WERI-Rb-1 (cell line): ENCODE results near the gene AGO1.
"Not testable (repeated sequence)": the region's sequence is repeated elsewhere in the genome, so short reads cannot be mapped to it uniquely, and the experiment has no call there.

Experiments used
- DNase-seq: peaks from one replicate; pipeline ENCODE4 v3.0.0-alpha.2; 2020
- H3K27ac ChIP-seq: fragments of 250-450 bp; sonication (Bioruptor Pico); 2 replicates; pipeline ENCODE4 v1.5.1; 2020; ENCODE audit warnings: mild to moderate bottlenecking, moderate library complexity
- H3K27me3 ChIP-seq: fragments of 250-450 bp; sonication (Bioruptor Pico); 2 replicates; pipeline ENCODE4 v1.5.1; 2021; ENCODE audit warnings: mild to moderate bottlenecking, low read depth, moderate library complexity; ENCODE audit not compliant: insufficient read depth, severe bottlenecking
- H3K36me3 ChIP-seq: fragments of 250-450 bp; sonication (Bioruptor Pico); 2 replicates; pipeline ENCODE4 v1.5.1; 2020; ENCODE audit warnings: mild to moderate bottlenecking, moderate library complexity
- H3K4me3 ChIP-seq: 2 replicates; pipeline ENCODE4 v1.5.1; 2011; ENCODE audit warnings: low read depth, mild to moderate bottlenecking, control low read depth, low read length
- H3K9me3 ChIP-seq: fragments of 250-450 bp; sonication (Bioruptor Pico); 2 replicates; pipeline ENCODE4 v1.5.1; 2021; ENCODE audit warnings: mild to moderate bottlenecking, moderate library complexity; ENCODE audit not compliant: severe bottlenecking
- TF ChIP-seq, protein P1 (sequence below): IDR thresholded peaks from 2 replicates; pipeline ENCODE4 v1.5.1; 2011; ENCODE audit warnings: low read depth, mild to moderate bottlenecking, control low read depth, inconsistent platforms, low read length

The AGO1 gene

DNA sequence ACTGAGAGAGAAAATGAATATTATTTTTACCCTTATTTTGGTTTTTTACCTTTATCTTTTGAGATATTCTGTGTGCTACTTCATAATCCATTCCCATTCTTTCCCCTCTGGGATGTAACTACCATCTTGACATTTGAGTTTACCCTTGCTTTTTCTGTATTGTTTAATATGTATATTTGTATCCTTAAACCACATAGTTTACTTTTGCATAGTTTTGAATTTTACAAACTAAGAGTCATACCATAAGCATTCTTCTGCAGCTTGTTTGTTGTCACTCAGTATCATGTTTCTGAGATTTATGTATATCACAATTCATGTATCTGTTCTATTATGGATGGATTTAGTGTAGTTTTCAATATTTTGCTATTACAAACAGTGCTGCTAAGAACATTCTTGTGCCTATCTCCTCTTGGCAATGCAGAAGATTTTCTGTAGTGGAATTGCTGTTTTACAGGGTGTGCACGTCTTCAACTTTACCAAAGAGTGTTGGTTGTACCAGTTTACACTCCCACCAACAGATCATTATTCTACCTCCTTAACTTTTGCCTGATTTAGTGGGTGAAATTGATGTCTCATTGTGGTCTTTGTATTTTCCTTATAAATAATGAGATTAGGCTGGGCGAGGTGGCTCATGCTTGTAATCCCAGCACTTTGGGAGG, 12.2 kb upstream of the AGO1 start:
- Histone ChIP-seq H3K36me3 (no peaks in the 10 kb centered on the region), H3K27ac (no peak overlapping the region), H3K9me3 (no peaks in the 10 kb centered on the region), H3K4me3 (no peak overlapping the region), H3K27me3 (no peaks in the 10 kb centered on the region)
- TF ChIP-seq, protein P1, sequence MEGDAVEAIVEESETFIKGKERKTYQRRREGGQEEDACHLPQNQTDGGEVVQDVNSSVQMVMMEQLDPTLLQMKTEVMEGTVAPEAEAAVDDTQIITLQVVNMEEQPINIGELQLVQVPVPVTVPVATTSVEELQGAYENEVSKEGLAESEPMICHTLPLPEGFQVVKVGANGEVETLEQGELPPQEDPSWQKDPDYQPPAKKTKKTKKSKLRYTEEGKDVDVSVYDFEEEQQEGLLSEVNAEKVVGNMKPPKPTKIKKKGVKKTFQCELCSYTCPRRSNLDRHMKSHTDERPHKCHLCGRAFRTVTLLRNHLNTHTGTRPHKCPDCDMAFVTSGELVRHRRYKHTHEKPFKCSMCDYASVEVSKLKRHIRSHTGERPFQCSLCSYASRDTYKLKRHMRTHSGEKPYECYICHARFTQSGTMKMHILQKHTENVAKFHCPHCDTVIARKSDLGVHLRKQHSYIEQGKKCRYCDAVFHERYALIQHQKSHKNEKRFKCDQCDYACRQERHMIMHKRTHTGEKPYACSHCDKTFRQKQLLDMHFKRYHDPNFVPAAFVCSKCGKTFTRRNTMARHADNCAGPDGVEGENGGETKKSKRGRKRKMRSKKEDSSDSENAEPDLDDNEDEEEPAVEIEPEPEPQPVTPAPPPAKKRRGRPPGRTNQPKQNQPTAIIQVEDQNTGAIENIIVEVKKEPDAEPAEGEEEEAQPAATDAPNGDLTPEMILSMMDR = no peak
- no peak for DNase-seq

DNA sequence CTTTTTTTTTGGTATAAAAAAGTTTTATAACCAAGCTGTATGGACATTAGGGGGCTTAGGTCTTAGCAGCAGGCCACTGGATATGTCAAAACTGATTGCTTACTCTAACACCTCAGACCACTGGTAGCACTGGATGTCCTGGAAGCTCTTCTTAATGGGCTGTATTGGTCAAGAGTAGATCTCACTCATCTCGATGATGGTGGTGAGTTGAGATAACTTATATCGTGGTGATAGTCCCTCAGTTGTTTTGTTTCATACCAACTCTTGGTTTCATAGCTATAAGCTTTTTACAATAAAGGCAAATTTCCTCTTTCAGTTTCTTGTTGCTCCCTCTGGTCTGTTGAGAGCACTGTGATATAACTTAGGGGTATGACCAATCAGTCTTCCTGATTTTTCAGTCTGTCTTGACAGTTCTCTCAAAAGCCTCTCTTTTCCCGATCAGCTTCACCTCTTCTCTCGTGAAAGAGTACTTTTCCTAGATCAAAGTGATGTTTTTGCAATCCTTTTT, 9.7 kb upstream of the AGO1 start:
- TF ChIP-seq, protein P1 = no peak
- Histone ChIP-seq H3K36me3 (no peaks in the 10 kb centered on the region), H3K27ac (no peak overlapping the region), H3K27me3 (no peaks in the 10 kb centered on the region), H3K4me3 (no peak overlapping the region), H3K9me3 (no peaks in the 10 kb centered on the region)
- DNase-seq = no peak

DNA sequence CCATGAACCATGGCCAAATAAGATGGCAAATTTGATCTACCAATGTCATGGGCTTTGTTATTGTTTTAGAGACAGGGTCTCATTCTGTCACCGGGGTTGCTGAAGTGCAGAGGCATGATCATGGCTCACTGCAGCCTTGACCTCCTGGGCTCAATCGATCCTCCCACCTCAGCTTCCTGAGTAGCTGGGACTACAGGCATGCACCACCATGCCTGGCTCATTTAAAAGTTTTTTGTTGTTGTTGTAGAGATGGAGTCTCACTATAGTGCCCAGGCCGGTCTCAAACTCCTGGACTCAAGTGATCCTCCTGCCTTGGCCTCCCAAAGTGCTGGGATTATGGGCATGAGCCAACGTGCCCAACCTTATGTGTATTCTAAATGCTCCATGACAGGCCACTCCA, 8.9 kb upstream of the AGO1 start:
- not testable (repeated sequence) for DNase-seq, H3K27ac ChIP-seq, H3K27me3 ChIP-seq, H3K9me3 ChIP-seq, H3K4me3 ChIP-seq, H3K36me3 ChIP-seq

DNA sequence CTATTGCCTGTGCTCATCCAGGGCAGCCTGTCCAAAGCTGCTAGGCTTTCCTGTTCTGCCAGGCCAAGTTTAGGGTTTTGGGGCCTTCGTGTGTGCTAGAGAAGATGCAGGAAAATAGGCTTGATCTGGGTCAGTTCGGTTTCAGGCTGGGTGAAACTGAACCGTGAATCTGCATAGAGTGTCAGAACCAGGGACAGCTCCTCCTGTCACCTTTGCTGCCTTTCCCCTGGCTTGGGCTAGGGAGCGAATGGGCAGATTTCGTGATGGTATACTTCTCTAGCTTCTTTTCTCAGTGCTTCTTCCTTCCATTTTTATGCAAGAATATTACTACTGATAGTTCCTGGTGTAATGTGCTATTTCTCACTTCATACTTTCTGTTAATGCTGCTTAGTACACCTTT, 6.0 kb upstream of the AGO1 start:
- DNase-seq = no peak
- Histone ChIP-seq H3K9me3 (no peaks in the 10 kb centered on the region), H3K36me3 (no peaks in the 10 kb centered on the region), H3K4me3 (no peak overlapping the region), H3K27me3 (no peaks in the 10 kb centered on the region), H3K27ac (no peak overlapping the region)
- TF ChIP-seq, protein P1 = no peak

DNA sequence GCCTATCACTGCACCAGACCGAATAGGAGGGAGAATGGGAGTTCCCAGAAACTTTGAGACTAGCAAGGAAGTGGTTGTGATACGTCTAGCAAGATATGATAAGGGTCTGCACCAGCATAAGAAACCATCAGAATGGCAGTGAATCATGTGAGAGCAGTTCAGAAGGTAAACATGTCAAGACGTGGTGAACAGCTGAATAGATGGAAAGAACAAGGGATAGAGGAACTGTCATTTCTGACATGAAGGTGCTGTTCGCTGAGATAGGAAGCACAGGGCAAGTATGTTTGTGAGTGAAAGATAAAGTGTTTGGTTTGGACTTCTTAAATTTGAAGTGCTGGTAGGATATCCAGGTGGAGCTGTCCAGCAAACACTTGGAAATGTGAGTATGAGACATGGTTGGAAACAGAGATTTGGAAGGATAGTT, 1.1 kb upstream of the AGO1 start:
- Histone ChIP-seq H3K27ac (no peak overlapping the region), H3K9me3 (no peaks in the 10 kb centered on the region), H3K4me3 (no peak overlapping the region), H3K36me3 (peaks cover 19% of the 10 kb centered on the region), H3K27me3 (no peaks in the 10 kb centered on the region)
- TF ChIP-seq, protein P1 = no peak
- DNase-seq = no peak

DNA sequence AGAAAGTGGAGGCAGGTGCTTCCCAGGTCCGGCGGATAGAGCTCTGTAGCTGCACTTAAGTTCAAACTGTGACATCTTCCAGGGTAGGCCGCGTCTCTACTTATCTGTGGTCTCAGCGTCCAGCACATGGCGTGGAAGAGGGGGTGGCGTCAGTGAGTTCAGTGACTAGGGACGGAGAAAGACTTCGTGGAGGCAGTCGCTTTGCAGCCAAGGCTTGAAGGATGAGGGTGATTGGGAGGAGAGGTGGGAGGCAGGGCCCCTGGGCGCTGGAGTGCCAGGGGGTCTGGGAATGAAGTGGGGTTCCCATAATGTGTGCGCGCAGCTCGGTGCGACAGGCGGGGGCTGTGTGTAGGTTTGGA, 444 bp upstream of the AGO1 start:
- Histone ChIP-seq H3K36me3 (peaks cover 19% of the 10 kb centered on the region), H3K9me3 (no peaks in the 10 kb centered on the region), H3K27ac (peak overlapping the region; percentile 53; the same call in 1 of the 2 replicates), H3K27me3 (no peaks in the 10 kb centered on the region), H3K4me3 (no peak overlapping the region)
- DNase-seq = no peak
- TF ChIP-seq, protein P1 = no peak
